ENCODE measurements around the gene PRF1. TPM values are rescaled to one million over a fixed set of nuclear protein-coding genes. Genes with fewer than 3 reads are reported as not detected.

PRF1 gene
- 1 to 10 TPM; 2.0 to 5.3 (median 3.3) TPM for total RNA-seq

GRCh38 chr10:70602665-70603448 is at the start of gene PRF1:
Gene PRF1, minus strand, starts transcription at chr10:70602741. Its CDS starts 1,839 bp downstream, at chr10:70600902.
- no peak for TF ChIP-seq CTCF (IDR thresholded peaks at IDR 0.05; ENCODE audit: low read depth)

- no peak for TF ChIP-seq CTCF (IDR thresholded peaks at IDR 0.05; ENCODE audit: low read depth)
Observed at GRCh38 chr10:70651661-70652060, 49.1 kb upstream of the PRF1 start.

GRCh38 chr10:70650718-70651117 is 48.2 kb upstream of the PRF1 start:
- TF ChIP-seq CTCF (IDR thresholded peaks at IDR 0.05; ENCODE audit: low read depth), result no peak

- no peak for TF ChIP-seq CTCF (IDR thresholded peaks at IDR 0.05; ENCODE audit: low read depth)
Observed at GRCh38 chr10:70650104-70650503, 47.6 kb upstream of the PRF1 start.

GRCh38 chr10:70649526-70649925 is 47.0 kb upstream of the PRF1 start:
- no peak for TF ChIP-seq CTCF (IDR thresholded peaks at IDR 0.05; ENCODE audit: low read depth)

GRCh38 chr10:70648427-70648826 is 45.9 kb upstream of the PRF1 start:
- TF ChIP-seq CTCF (IDR thresholded peaks at IDR 0.05; ENCODE audit: low read depth), result no peak

GRCh38 chr10:70647086-70647485 is 44.5 kb upstream of the PRF1 start:
- no peak for TF ChIP-seq CTCF (IDR thresholded peaks at IDR 0.05; ENCODE audit: low read depth)

Data from subcutaneous adipose tissue (tissue), 4 donors.